DND-41 (cell line): Measurements from ENCODE around the gene ADORA2B.

Source experiments
- CTCF ChIP-seq: IDR thresholded peaks from 2 replicates; pipeline ENCODE4 v1.5.1; 2012; ENCODE audit warnings: borderline replicate concordance, low read length, moderate library complexity, mild to moderate bottlenecking; ENCODE audit not compliant: poor library complexity, severe bottlenecking; ENCODE audit errors: extremely low read depth
- EZH2 ChIP-seq: IDR thresholded peaks from 3 replicates; pipeline ENCODE4 v1.6.1; 2012; ENCODE audit warnings: borderline replicate concordance, low read depth, mild to moderate bottlenecking, moderate library complexity, low read length, inconsistent platforms; ENCODE audit not compliant: severe bottlenecking

GRCh38 chr17:15972497-15972951 is 27.6 kb downstream of the ADORA2B start:
- TF ChIP-seq CTCF, result no peak
- TF ChIP-seq EZH2, result no peak
